GM19193 (cell line): ENCODE measurements around the gene FANCI.

ENCODE experiments used
- POLR2A ChIP-seq: IDR thresholded peaks from 4 replicates; pipeline ENCODE4 v1.6.1; 2011; ENCODE audit not compliant: insufficient read depth, insufficient read length; ENCODE audit errors: extremely low read depth

The FANCI gene

GRCh38 chr15:89332446-89332845 is 88.7 kb downstream of the FANCI start:
- TF ChIP-seq POLR2A, result no peak

GRCh38 chr15:89333011-89333860 is 89.5 kb downstream of the FANCI start:
- no peak for TF ChIP-seq POLR2A

DNA sequence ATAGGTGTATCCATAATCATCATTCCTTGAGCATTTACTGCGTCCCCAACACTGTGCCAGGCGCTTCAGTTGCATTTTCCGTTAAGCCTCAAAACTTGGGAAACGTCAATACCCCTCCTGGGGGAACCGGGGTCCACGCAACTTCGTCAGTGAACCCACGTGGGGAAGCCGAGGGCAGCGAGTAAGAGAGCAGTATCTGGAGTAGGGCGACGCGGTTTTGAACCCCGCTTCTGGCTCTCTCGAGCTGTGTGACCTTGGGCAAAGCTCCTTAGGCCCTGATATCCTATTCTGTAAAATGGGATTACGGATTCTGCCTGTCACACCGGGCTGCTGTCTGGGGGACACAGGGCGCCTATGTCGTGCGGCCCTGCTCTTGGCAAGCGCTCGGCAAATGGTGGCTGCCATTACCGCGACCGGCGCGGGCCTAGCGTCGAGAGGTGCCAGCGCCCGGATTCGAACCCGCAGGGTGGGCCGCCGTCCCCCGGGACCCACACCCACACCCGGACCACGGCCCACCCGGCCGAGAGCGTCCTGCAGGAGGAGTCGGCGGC is 90.3 kb downstream of the FANCI start:
- no peak for TF ChIP-seq POLR2A

DNA sequence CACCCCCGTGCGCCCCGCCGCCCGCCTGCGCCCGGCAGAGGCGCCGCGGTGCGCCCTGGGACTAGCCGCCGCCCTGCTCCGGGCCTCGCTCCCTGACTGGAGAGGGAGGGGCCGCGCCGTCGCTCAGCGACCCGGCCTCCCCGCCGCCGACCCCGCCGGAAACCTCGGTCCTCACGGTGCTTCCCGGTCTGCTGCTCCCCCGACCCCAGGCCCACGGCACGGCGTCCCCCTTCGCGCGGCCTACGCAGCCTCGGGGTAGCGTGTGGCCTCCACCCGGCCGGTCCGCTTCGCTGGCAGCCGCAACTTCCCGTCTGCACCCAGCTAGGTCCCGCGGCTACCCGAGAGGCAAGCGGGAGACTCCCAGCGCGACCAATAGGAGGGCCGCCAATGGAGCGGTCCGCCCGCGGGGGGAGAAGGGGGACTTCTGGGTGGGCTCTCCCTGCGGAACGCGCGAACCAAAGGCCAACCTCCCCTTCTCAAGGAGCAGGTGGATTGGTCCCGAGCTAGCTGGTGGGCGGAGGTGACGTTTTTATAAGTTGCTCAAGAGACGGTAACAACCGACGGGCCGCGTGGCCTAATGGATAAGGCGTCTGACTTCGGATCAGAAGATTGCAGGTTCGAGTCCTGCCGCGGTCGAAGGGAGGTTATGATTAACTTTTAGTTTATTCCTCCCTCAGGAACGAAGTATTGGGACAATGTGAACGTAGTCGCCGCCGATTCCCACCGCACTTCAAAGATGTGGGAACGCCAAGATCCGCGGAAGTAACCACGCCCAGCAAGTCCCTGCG is 90.9 kb downstream of the FANCI start, which contains the start of gene POLG:
Gene POLG, minus strand, starts transcription at position 315 of the 788 bp plus-strand sequence. CDS start 1,070 bp downstream, outside the sequence.
- TF ChIP-seq POLR2A, result peak; percentile 98

- peak; percentile 28 for TF ChIP-seq POLR2A
These were observed 91.7 kb downstream of the FANCI start for GRCh38 chr15:89335298-89336041.

DNA sequence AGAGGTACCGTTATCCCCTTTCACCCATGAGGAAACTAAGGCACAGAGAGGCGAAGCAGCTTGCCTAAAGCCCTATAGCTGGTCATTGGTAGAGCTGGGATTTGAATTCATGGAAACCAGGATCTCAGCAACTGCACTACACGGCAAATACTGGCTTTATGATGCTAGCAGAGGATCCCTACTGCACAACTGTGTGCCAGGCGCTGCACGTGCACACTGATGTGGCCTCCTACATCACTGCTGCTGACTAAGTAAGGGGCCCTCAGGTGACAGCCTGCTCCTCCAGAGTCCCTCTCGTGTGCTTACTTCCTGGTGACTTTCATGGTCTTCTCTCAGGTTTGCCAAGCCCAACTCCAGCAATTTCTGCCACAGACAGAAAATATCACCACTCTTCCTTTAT is 94.3 kb downstream of the FANCI start:
- no peak for TF ChIP-seq POLR2A

DNA sequence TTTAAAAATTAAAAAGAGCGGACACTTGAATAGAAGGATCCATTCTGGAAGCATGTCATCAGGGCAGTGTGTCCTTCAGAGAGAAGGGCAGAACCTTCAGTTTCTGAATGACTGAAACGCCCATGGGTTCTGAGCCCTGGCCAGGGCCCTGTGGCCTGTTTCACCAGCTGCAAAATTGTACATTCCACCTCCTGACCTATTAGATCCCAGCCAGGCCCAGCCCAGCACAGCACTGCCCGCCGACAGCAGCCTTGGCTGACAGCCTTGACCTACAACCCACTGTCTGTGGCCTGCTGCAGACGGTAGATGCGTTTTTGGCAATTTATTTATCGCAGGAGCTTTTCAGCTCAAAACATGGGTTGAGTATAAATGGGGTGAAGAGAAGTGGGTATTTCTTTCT is 96.8 kb downstream of the FANCI start:
- no peak for TF ChIP-seq POLR2A

- TF ChIP-seq POLR2A, result no peak
These were observed 97.7 kb downstream of the FANCI start for GRCh38 chr15:89341316-89342005.

DNA sequence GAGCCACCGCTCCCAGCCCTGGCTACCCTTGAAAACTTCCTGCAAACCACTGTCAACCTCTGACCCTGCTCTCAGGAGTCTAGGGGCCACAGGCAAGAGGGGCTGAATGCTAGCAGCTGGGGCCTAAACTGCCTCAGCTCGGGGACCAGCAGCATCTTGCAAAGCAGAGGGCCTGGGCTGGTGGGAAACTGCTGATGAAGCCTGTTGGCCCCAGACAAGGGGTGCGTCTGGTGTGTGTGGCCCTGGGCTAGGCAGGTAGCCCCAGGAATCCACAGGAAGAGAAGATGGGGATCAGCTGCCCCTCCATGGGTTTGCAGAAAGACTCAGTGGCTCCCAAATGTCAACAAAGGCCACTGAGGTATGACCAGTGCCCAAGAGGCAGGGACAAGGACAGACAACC is 99.1 kb downstream of the FANCI start:
- no peak for TF ChIP-seq POLR2A

- TF ChIP-seq POLR2A, result no peak
These were observed 101.5 kb downstream of the FANCI start for GRCh38 chr15:89345248-89345647.

DNA sequence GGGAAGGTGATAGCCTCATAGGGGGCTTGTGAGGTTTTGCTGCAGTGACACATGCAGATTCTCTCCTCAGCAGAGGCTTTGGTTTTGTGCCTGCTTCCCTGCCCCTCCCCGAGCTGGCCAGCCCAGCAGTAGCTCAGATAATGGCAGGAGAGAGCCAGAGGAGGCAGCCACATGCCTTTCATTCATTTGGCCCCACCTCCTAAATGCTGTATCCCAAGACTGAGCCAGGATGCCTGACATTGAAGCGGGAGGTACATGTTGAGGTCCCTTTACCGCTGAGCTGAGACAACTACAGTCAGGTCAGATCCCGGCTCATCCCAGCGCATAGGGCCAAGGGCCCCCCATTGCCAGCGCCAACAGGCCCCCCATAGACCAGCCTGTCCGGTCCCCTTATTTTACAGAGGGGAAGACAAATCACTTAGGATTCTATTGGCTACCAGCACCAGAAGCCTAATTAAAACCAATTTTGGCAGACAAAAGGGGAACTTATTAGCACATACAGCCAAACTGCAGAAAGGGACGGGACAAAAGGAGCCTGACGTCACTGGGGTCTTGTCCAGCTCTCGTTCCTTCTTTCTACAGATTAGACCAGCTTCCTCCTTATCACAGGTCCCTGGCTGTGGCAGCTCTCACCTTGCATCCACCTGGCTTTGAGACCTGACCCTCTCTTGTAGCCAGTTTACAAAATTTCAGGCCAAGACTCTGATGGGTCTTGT is 102.9 kb downstream of the FANCI start:
- TF ChIP-seq POLR2A, result no peak

GRCh38 chr15:89349206-89349558 is 105.4 kb downstream of the FANCI start:
- no peak for TF ChIP-seq POLR2A

DNA sequence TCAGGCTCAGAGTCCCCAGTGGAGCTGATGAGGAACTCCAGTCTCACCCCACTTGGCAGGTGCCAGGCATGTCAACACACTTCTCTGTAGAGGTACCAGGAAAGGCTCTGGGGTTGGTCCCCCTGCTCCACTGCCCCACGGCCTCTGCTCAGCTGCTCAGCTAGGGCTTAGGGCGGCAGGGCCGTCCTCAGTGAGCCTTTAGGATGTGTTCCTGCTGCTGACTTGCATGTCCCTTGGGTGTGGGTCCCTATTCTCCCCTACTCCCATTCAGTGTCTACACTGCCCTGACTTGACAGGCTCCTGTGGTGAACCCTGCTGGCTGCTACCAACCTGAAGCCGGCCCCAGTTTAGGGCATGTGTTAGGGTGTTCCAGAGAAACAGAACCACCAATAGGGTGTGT is 108.7 kb downstream of the FANCI start:
- TF ChIP-seq POLR2A, result no peak

DNA sequence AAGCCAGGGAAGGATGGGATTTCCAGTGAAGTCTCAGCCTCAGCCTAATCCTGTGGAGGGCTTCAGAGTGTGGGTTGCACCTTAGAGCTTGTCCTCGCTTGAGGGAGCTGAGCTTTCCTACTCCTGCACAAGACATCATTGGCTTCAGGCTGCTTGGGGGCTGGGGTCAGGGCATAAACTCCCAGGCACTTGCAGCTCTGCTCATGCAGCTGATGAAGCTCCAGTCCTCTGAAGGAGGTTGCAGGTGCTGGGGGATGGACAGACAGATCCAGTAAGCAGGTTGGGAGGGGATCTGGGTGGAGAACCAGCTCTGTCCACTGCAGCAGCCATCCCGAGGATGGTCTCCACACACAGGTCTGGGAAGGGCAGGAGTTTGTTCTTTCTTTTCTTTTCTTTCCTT is 110.2 kb downstream of the FANCI start:
- no peak for TF ChIP-seq POLR2A
